ENCODE measurements around the gene SFN. TPM values are rescaled to one million over a fixed set of nuclear protein-coding genes. Genes with fewer than 3 reads are reported as not detected.
A peak's percentile ranks its signal among the peaks of the same experiment; 100 is the strongest.

SFN gene
- polyA plus RNA-seq, 2 of the 4 experiments (the other 2 are of a cell fraction), result 39.8 to 141 TPM

DNA sequence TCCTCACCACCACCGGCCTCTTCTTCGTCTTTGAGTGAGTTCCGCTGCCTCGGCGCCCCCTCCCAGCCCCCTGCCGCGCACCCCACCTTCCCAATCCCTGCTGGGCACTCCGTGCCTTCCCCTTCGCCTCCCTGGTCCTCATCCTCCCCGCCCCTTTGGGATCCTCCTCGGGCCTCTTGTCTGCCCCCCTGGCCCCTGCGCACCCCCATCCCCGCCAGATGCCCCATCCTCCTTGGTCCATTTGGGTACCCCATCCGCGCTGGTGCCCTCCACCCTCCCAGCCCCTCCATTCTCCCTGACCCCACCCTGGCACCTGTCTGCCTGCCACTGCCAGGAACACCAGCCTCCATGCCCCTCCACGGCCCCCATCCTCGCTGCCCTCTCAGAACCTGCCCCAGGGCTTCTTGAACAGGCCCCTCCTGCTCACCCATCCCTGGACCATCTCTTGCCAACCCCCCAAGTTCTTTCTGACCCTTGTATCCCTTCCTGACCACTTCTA, 35.8 kb upstream of the SFN start:
- H3K27ac ChIP-seq, result peak overlapping the region; percentile 75 to 91
- H3K9me3 ChIP-seq, result no peaks in the 10 kb centered on the region
- ChIA-PET CTCF (interaction anchor here (1.2 to 1.6 kb wide), 3 partner anchors 22 to 225 kb away, joined by 4 to 6 read pairs (median 4); no protein-coding TSS in a partner anchor), POLR2A (no interaction called here)
- DNase-seq (ENCODE audit: low read depth in 1 of 2, low spot score in 1 of 2) (no peak), FAIRE-seq (no peak), ATAC-seq (0 out of 6 replicates have a peak, but pooled peaks of 1 of the 2 experiments have one; percentile 2)
- peak overlapping the region; percentile 94 for H3K4me3 ChIP-seq
- H3K4me2 ChIP-seq, result peak overlapping the region; percentile 80
- peaks cover 34% of the 10 kb centered on the region for H3K4me1 ChIP-seq
- TF ChIP-seq, protein P1, sequence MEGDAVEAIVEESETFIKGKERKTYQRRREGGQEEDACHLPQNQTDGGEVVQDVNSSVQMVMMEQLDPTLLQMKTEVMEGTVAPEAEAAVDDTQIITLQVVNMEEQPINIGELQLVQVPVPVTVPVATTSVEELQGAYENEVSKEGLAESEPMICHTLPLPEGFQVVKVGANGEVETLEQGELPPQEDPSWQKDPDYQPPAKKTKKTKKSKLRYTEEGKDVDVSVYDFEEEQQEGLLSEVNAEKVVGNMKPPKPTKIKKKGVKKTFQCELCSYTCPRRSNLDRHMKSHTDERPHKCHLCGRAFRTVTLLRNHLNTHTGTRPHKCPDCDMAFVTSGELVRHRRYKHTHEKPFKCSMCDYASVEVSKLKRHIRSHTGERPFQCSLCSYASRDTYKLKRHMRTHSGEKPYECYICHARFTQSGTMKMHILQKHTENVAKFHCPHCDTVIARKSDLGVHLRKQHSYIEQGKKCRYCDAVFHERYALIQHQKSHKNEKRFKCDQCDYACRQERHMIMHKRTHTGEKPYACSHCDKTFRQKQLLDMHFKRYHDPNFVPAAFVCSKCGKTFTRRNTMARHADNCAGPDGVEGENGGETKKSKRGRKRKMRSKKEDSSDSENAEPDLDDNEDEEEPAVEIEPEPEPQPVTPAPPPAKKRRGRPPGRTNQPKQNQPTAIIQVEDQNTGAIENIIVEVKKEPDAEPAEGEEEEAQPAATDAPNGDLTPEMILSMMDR (IDR thresholded peaks at IDR 0.05), result no peak
- TF ChIP-seq CBX8 (IDR thresholded peaks at IDR 0.05) (no peak), REST (IDR thresholded peaks at IDR 0.05) (no peak), KDM5A (IDR thresholded peaks at IDR 0.05) (no peak), RARB (CRISPR knock-in tag; IDR thresholded peaks at IDR 0.05) (no peak), MAFK (IDR thresholded peaks at IDR 0.05; ENCODE audit: partially characterized antibody) (no peak), JUN (IDR thresholded peaks at IDR 0.05) (no peak)
- TF ChIP-seq, protein P2, sequence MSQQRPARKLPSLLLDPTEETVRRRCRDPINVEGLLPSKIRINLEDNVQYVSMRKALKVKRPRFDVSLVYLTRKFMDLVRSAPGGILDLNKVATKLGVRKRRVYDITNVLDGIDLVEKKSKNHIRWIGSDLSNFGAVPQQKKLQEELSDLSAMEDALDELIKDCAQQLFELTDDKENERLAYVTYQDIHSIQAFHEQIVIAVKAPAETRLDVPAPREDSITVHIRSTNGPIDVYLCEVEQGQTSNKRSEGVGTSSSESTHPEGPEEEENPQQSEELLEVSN (IDR thresholded peaks at IDR 0.05; ENCODE audit: borderline replicate concordance, low read depth), result no peak
- 0% methylated on average over 9 of the region's 17 CpGs for WGBS (ENCODE audit: missing lambda C conversion rate)

- Histone ChIP-seq H3K4me3 (peak overlapping the region; percentile 94), H3K27ac (peak overlapping the region; percentile 75 to 91), H3K9me3 (no peaks in the 10 kb centered on the region), H3K4me2 (peak overlapping the region; percentile 80), H3K4me1 (peaks cover 34% of the 10 kb centered on the region)
- WGBS (ENCODE audit: missing lambda C conversion rate), result 44% methylated on average over 11 of the region's 11 CpGs
- DNase-seq (ENCODE audit: low read depth in 1 of 2, low spot score in 1 of 2) (no peak), FAIRE-seq (no peak), ATAC-seq (no peak)
- ChIA-PET POLR2A (no interaction called here), CTCF (interaction anchor here (0.9 to 1.6 kb wide), 3 partner anchors 17 to 225 kb away, joined by 3 to 6 read pairs (median 4); no protein-coding TSS in a partner anchor)
- TF ChIP-seq MAZ (IDR thresholded peaks at IDR 0.05; ENCODE audit: borderline replicate concordance, low read depth, low read length) (no peak), EHF (CRISPR knock-in tag; IDR thresholded peaks at IDR 0.05) (no peak), NFE2L2 (conservative IDR thresholded peaks at IDR 0.05; ENCODE audit: low read length) (no peak), BHLHE40 (IDR thresholded peaks at IDR 0.05; ENCODE audit: low read depth, low read length) (no peak), RNF2 (IDR thresholded peaks at IDR 0.05; ENCODE audit: borderline replicate concordance, low read depth) (no peak), KDM5A (IDR thresholded peaks at IDR 0.05) (no peak), HMGXB4 (CRISPR knock-in tag; IDR thresholded peaks at IDR 0.05; ENCODE audit: borderline replicate concordance) (no peak), CHD2 (IDR thresholded peaks at IDR 0.05; ENCODE audit: low read length, partially characterized antibody) (no peak), ZNF302 (CRISPR knock-in tag; IDR thresholded peaks at IDR 0.05) (no peak), NR3C1 (IDR thresholded peaks at IDR 0.05) (no peak), RAD21 (conservative IDR thresholded peaks at IDR 0.05 in 1 of 2, IDR thresholded peaks at IDR 0.05 in 1 of 2) (no peak), EP300 (IDR thresholded peaks at IDR 0.05) (no peak), SMC3 (IDR thresholded peaks at IDR 0.05) (no peak), MAFK (IDR thresholded peaks at IDR 0.05; ENCODE audit: partially characterized antibody) (no peak), GATA3 (IDR thresholded peaks at IDR 0.05; ENCODE audit: borderline replicate concordance) (no peak), POLR2AphosphoS2 (conservative IDR thresholded peaks at IDR 0.05; ENCODE audit: low read length) (no peak)
- TF ChIP-seq, protein P2 (IDR thresholded peaks at IDR 0.05; ENCODE audit: borderline replicate concordance, low read depth), result no peak
Measured at GRCh38 chr1:26827663-26828062, 35.3 kb upstream of the SFN start.
